ENCODE data around the gene NEURL1B.

- no peak for TF ChIP-seq EZH2phosphoT487 (IDR thresholded peaks at IDR 0.05; ENCODE audit: borderline replicate concordance)
- no peak for TF ChIP-seq CTCF (conservative IDR thresholded peaks at IDR 0.05; ENCODE audit: low read length)
Observed at GRCh38 chr5:172602783-172603231, 38.3 kb upstream of the NEURL1B start.

Data from Loucy (cell line).